Dedifferentiated amniotic fluid mesenchymal stem cell (primary cell): Measurements from ENCODE around the gene FCER1G.
"Not testable (repeated sequence)": the region's sequence is repeated elsewhere in the genome, so short reads cannot be mapped to it uniquely, and the experiment has no call there.

Experiments used
- DNase-seq: peaks from one replicate; pipeline ENCODE4 v3.0.0-alpha.2; 2016; ENCODE audit errors: extremely low spot score

Gene FCER1G

DNA sequence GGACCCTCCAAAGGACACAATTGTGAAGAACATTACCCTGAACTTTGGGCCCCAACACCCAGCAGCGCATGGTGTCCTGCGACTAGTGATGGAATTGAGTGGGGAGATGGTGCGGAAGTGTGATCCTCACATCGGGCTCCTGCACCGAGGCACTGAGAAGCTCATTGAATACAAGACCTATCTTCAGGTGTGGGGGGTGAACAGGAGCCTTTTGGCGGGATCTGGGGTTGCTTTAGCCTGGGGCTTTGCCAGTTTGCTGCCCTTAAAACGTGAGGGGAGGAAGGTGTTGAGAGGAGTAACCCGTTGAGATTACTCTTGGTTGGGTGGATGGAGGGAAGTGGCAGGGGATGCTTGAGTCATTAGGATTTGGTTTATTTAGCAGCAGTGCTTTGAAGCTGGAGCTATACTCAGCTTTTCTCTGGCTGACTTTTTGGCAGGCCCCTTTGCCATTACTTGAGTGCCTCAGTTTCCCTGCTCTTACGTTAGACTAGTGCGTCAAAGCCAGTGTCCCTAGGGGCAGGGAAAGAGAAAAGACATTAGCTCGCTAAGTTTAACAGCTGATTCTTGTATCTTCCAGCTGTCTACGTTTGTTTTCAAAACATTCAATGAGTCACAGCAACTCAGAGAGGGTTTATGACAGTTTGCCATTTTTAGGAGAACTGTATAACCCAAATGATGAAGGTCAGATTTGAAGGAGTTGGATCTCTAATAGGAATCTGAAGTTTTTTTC lies 8.5 kb upstream of the FCER1G start:
- DNase-seq, result no peak

GRCh38 chr1:161207173-161207572 lies 7.9 kb upstream of the FCER1G start:
- DNase-seq, result no peak

DNA sequence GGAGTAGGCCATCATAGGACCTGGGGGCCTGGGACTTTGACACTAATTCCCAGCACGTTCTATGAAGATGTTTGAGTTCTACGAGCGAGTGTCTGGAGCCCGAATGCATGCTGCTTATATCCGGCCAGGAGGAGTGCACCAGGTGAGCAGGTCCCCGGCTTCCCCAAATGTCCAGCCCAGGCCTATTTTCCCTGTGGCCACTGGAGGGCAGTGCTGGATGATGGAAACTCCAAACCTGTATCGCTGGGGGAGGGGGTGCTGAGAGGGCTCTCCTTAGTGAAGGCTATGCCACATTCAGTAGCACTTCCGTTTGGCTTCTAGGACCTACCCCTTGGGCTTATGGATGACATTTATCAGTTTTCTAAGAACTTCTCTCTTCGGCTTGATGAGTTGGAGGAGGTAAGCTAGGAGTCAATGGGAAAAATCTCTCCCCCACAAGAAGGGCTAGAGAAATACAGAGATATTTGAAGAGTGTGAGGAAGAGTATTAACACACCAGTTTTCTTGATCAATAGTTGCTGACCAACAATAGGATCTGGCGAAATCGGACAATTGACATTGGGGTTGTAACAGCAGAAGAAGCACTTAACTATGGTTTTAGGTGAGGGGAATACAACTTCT lies 5.2 kb upstream of the FCER1G start:
- peak; percentile 60 for DNase-seq

- no peak for DNase-seq
Observed at GRCh38 chr1:161214369-161214768, 726 bp upstream of the FCER1G start.

GRCh38 chr1:161216945-161217712 lies 2.0 kb downstream of the FCER1G start:
- no peak for DNase-seq

- no peak for DNase-seq
Observed at GRCh38 chr1:161217831-161218230, 2.7 kb downstream of the FCER1G start.

- DNase-seq, result no peak
Observed at GRCh38 chr1:161218301-161219077, 3.4 kb downstream of the FCER1G start.

DNA sequence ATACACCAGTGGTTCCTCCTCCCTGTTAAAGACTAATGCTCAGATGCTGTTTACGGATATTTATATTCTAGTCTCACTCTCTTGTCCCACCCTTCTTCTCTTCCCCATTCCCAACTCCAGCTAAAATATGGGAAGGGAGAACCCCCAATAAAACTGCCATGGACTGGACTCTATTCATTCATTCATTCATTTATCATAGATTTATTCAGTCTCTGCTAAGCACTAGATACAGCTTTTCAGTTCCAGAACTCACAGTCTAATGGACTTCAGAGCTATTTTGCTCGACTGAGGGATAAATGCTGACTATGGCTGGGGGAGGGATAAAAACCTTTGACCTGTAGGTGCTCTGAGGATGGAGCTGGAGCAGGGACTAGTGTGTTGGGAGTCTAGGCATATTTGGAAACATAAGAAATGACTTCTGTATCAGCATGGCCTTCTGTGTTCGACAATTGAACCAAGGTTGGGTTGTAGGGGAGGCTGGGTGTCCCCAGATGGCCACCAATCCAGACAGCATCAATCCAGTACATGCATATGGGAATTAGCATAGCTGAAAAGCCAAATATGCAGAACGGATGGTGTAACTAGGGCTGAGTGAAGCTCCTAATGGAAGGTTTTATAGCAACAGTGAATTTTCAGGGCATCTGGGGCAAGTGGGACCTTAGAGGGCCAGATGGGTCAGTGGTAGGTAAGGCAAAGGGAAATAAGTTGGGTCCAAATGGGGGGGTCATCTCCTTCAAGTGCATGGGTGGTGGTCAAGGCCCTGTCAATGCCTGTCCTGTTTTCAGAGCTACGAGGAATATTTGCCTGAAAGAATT lies 4.2 kb downstream of the FCER1G start:
- DNase-seq, result no peak

DNA sequence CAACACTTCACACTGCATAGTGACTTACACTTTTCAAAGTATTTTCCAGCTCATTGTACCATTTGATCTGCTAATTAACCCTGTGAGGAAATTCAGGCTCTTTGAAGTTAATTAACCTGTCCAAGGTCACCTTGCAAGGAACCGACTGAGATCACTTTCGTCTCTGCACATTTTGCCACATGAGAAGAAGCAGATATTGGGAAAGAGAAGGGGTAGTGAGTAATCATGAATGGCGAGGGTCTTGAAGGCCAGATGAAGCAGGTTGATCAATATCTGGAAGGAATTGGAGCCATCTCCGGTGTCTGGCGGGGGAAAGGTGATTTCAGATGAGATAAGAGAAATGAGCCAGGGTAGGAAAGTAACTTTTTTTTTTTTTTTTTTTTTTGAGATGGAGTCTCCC lies 4.9 kb downstream of the FCER1G start:
- DNase-seq, result no peak

DNA sequence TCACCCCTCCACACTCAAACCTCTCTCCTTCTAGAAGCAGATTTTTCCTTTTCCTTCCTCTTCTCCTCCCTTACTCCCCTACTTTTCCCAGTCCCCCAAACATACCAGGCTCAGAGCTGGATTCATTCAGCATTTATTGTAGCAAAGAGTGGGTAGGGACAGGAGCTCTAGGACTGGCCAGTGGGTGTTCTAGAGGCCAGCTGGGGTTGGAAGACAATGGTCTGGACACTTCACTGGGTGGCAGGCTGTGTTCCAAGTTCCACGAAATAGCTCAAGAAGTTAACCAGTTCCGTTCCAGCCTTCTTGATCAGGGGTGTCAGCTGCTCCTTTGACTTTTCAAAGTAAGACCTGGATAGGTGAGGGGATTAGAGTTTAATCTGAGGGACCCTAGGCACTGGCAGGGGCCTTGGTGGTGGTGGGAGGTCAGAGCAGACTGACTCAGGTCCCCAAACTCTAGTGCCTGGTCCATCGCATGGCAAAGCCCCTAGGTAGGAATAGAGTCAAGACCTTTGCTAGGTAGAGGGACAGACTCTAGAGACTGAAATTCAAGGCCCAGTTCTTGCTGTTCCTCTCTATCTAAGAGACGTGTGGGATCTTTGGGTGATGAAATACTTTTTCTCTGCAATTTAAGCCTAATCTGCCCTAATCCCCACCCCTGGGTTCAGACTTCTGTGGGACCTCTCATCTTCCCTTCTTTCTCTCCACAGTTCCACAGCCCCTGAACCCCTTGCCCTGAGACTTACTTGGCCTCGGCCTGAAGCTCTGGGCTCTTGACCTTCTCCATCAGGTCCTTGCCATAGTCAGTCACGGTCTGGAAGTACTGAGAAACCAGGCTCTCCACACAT lies 7.3 kb downstream of the FCER1G start:
- DNase-seq, result no peak

DNA sequence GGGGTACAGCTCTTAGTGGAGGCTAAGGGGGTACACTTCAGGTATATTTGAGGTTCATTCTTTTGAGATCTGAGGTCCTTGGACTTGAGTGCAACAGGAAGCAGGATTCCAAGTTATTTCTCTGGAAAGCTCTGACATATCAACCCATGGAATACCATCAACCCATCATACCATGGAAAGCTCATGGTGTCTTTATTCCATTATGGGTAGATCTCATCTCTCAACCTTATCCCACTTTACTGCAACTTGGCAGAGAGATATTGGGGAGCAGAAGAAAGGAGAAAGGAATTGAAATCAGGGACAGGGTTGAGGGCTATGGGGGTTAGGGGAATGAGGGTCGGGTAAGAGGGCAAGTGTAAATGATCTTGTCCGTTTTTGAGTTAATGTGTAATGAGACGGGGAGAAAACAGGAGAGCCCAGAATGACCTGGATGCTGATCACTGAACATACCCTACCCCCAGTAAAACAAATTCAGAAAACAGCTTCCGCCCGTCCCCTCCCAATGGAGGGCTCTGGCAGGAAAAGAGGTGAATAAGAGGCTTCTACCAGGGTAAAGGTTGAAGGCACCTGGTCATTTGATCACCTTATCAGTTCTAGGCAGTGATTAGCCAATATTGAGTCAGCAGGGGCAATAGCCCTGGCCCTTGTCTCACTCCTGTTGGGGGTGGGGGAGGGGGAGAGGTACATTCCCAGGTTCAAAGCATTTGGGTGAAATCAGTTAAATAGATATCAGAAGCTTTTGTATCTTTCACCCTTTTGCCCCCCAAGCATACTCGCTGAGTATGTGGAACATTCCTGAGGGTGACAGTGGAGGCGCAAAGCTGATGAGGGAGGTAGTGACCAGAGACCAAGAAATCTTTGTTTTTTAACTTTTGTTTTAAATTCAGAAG lies 9.0 kb downstream of the FCER1G start:
- no peak for DNase-seq

DNA sequence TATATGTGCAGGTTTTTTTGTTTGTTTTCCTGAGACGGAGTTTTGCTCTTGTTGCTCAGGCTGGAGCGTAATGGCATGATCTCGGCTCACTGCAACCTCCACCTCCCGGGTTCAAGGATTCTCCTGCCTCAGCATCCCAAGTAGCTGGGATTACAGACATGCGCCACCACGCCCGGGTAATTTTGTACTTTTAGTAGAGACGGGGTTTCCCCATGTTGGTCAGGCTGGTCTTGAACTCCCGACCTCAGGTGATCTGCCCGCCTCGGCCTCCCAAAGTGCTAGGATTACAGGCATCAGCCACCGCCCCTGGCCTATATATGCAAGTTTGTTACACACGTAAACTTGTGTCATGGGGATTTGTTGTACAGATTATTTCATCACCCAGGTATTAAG lies 9.6 kb downstream of the FCER1G start:
- not testable (repeated sequence) for DNase-seq

DNA sequence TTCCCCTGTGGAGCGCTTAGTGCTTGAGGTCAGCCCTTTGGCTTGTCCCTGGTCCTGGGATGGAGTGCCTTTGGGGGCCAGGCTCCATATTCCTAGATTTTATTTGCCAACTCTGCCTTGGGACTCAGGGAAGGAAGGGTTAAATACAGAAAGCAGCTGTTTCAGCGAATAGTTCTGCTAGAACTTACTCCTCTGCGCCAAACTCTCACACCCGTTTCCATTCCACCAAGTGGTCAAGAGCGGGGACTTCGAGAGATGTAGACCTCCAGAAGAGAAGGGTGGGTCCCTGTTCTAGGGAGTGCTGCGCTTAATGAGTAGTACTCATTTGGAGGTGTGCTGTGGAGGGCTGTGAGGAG lies 10.1 kb downstream of the FCER1G start:
- DNase-seq, result no peak

GRCh38 chr1:161225534-161226319 lies 10.6 kb downstream of the FCER1G start, which contains the start of gene TOMM40L:
TSS of gene TOMM40L (plus strand) at chr1:161226060. CDS start at chr1:161226490, 430 bp downstream.
- DNase-seq, result peak; percentile 99

- DNase-seq, result no peak
Observed at GRCh38 chr1:161226320-161226711, 11.2 kb downstream of the FCER1G start.

DNA sequence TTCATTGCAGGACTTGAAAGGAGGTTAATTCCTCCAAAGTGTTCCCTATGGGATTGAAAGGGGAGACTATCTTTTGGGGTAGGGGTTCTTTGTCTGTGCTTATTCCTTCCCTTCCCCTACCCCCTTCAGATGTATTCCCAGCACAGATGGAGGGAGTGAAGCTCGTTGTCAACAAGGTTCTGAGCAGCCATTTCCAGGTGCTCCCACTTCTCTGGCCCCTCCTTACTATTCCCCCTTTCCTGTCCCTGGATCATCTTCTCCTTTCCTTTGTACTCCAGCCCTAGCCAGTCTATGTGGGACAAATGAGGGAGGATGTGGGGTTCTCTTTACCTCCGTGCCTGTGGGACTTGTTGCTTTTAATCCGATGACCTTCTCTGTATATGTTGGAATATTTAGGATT lies 11.7 kb downstream of the FCER1G start:
- DNase-seq, result no peak

DNA sequence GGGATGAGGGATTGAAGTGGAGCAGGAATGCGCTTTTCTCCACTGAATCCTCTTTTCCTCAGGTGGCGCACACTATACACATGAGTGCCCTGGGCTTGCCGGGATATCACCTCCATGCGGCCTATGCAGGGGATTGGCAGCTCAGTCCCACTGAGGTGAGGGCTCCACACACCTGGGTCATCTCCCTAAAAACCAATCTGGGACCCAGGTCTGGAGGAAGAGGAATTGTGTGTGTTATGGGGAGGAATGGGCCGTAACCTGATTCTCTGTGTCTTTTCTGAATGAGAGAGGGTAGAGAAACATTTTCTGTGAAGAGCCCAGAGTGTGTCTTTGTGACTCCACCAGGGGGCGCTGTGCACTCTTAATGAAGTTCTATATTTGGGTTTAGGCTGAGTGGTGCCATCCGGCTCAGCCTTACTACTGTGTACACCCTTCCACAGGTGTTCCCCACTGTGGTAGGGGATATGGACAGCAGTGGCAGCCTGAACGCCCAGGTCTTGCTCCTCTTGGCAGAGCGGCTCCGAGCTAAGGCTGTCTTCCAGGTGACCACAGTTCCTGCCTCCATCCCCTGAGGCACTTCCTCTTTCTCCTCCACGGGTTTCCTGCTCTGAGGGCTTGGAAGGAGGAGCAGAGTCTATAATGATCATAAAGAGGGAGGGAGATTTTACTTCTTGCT lies 12.2 kb downstream of the FCER1G start:
- DNase-seq, result peak; percentile 75

GRCh38 chr1:161228032-161228431 lies 12.9 kb downstream of the FCER1G start:
- no peak for DNase-seq
